Activated B cell treated with CpG ODN at 0.5 μM for 24 hours (primary cell): ENCODE data around the gene CDYL. TPM values are rescaled to one million over a fixed set of nuclear protein-coding genes. Genes with fewer than 3 reads are reported as not detected.

ENCODE experiments used
- ATAC-seq: fragments of 200-7000 bp; cut with Tn5 transposase; one replicate; pipeline ENCODE4 v1.10.0; 2021; ENCODE audit warnings: low read depth, mild to moderate bottlenecking, moderate library complexity
- CTCF ChIA-PET: fragments of 350-600 bp; sonication (Branson Sonifier 250); formaldehyde crosslinking; loops from one replicate; lab custom pipeline; 2021; ENCODE audit warnings: antibody characterized with exemption; lab: Charles Lee
- POLR2A ChIA-PET: fragments of 350-600 bp; sonication (Branson Sonifier 250); formaldehyde crosslinking; loops from one replicate; lab custom pipeline; 2021; ENCODE audit warnings: antibody characterized with exemption; lab: Charles Lee
- DNase-seq: peaks from one replicate; pipeline ENCODE4 v3.0.0; 2022
- H3K27ac Mint-ChIP-seq: one replicate; pipeline ENCODE4 v1.8.0; 2020; ENCODE audit warnings: mixed read lengths
- H3K27me3 Mint-ChIP-seq: one replicate; pipeline ENCODE4 v1.8.0; 2021; ENCODE audit warnings: mixed read lengths
- H3K36me3 Mint-ChIP-seq: one replicate; pipeline ENCODE4 v1.8.0; 2021; ENCODE audit warnings: low read depth, mixed read lengths
- H3K4me1 Mint-ChIP-seq: one replicate; pipeline ENCODE4 v1.8.0; 2021; ENCODE audit warnings: mixed read lengths
- H3K4me3 Mint-ChIP-seq: one replicate; pipeline ENCODE4 v1.8.0; 2020; ENCODE audit warnings: mild to moderate bottlenecking, mixed read lengths
- H3K9me3 Mint-ChIP-seq: one replicate; pipeline ENCODE4 v1.8.0; 2020; ENCODE audit warnings: mixed read lengths
- CTCF ChIP-seq: fragments of 200-600 bp; IDR thresholded peaks from one replicate; pipeline ENCODE4 v1.8.0; 2022; ENCODE audit warnings: antibody characterized with exemption, mild to moderate bottlenecking
- intact Hi-C: fragments of 100-400 bp; cut with micrococcal nuclease; formaldehyde crosslinking; loops from one replicate; pipeline ENCODE4 v1.15.1; 2024
- total RNA-seq: library from RNA; stranded (reverse); gene quantifications from 2 replicates; pipeline ENCODE4 v1.2.3, GENCODE V29; 2022

The CDYL gene
- total RNA-seq, 1 donor from 2014 or later, result 47.5 TPM

GRCh38 chr6:4903751-4904370, 127.7 kb downstream of the CDYL start:
- no peak overlapping the region for H3K4me3 Mint-ChIP-seq
- intact Hi-C loops, result loop anchor here (2.0 kb wide), 1 partner anchor 19 kb away; no protein-coding TSS in a partner anchor
- no peak overlapping the region for H3K27ac Mint-ChIP-seq
- peaks cover 17% of the 10 kb centered on the region for H3K36me3 Mint-ChIP-seq
- ATAC-seq (no peak), DNase-seq (no peak)
- no peak for TF ChIP-seq CTCF
- H3K9me3 Mint-ChIP-seq, result peaks cover 4% of the 10 kb centered on the region
- no peaks in the 10 kb centered on the region for H3K27me3 Mint-ChIP-seq
- POLR2A ChIA-PET, result no interaction called here
- H3K4me1 Mint-ChIP-seq, result peaks cover 57% of the 10 kb centered on the region
- CTCF ChIA-PET, result interaction anchor here (1.1 kb wide), 1 partner anchor 19 kb away, joined by 3 read pairs; no protein-coding TSS in a partner anchor

- no peak overlapping the region for H3K4me3 Mint-ChIP-seq
- ATAC-seq (no peak), DNase-seq (no peak)
- POLR2A ChIA-PET, result no interaction called here
- intact Hi-C loops, result no loop called here
- H3K9me3 Mint-ChIP-seq, result no peaks in the 10 kb centered on the region
- CTCF ChIA-PET, result interaction anchor here (1.1 kb wide), 1 partner anchor 20 kb away, joined by 3 read pairs; no protein-coding TSS in a partner anchor
- peaks cover 16% of the 10 kb centered on the region for H3K36me3 Mint-ChIP-seq
- TF ChIP-seq CTCF, result no peak
- H3K27ac Mint-ChIP-seq, result no peak overlapping the region
- no peaks in the 10 kb centered on the region for H3K27me3 Mint-ChIP-seq
- peaks cover 58% of the 10 kb centered on the region for H3K4me1 Mint-ChIP-seq
Observed at GRCh38 chr6:4904461-4905025, 128.3 kb downstream of the CDYL start.

- ATAC-seq (no peak), DNase-seq (no peak)
- Mint-ChIP-seq H3K4me3 (peak overlapping the region; percentile 69), H3K4me1 (peaks cover 58% of the 10 kb centered on the region), H3K27me3 (no peaks in the 10 kb centered on the region), H3K9me3 (no peaks in the 10 kb centered on the region), H3K27ac (no peak overlapping the region), H3K36me3 (peaks cover 22% of the 10 kb centered on the region)
- CTCF ChIA-PET, result no interaction called here
- no peak for TF ChIP-seq CTCF
- POLR2A ChIA-PET, result no interaction called here
- intact Hi-C loops, result no loop called here
Observed at GRCh38 chr6:4905826-4906225, 129.6 kb downstream of the CDYL start.

- peak overlapping the region; percentile 6 for H3K27ac Mint-ChIP-seq
- peaks cover 21% of the 10 kb centered on the region for H3K36me3 Mint-ChIP-seq
- POLR2A ChIA-PET, result no interaction called here
- DNase-seq, result no peak
- H3K4me1 Mint-ChIP-seq, result peaks cover 52% of the 10 kb centered on the region
- TF ChIP-seq CTCF, result no peak
- peak; percentile 10 for ATAC-seq
- H3K27me3 Mint-ChIP-seq, result no peaks in the 10 kb centered on the region
- CTCF ChIA-PET, result interaction anchor here (1.7 kb wide), 1 partner anchor 21 kb away, joined by 5 read pairs; no protein-coding TSS in a partner anchor
- H3K9me3 Mint-ChIP-seq, result no peaks in the 10 kb centered on the region
- H3K4me3 Mint-ChIP-seq, result peak overlapping the region; percentile 69
- intact Hi-C loops, result no loop called here
Observed at GRCh38 chr6:4906293-4907276, 130.4 kb downstream of the CDYL start.
